Heart left ventricle (tissue), 13 donors: ENCODE results near the gene SLC4A1AP.

Experiments used
- POLR2A ChIP-seq, 2 donors: fragments of 450-650 bp; IDR thresholded peaks; one replicate each; pipeline ENCODE4 v1.6.1; 2017; ENCODE audit warnings: antibody characterized with exemption in 2 of 2, mild to moderate bottlenecking in 2 of 2, moderate library complexity in 2 of 2
- TF ChIP-seq, protein P1 (sequence below), 12 donors: fragments of 200-600 bp; sonication (generic) in 4 of 12; IDR thresholded peaks; one replicate each; pipeline versions ENCODE4 v1.5.0 to v1.8.0; 2018 to 2022; ENCODE audit warnings: antibody characterized with exemption in 12 of 12, mild to moderate bottlenecking in 5 of 12
- donor health status: ischemic (EF 13 %, LVEDD 7.1; RV severe dilation, severe dysfunction).
- donor health status: DM: no; HTN: yes; CAD: no.
- donor health status: DM: no; HTN: no; CAD: no.
- donor health status: ischemic (EF 25% LVEDD 6.9; RV normal size, moderate dysfunction).
- donor health status: ischemic (EF 25% LVEDD 5.7; RV mildly dilated, moderate dysfunction).
- donor health status: ischemic (EF 35%, LVEDD 5.7; RV mildly dilated, moderate dysfunction).
- donor health status: nonischemic (EF 11% LVEDD 7.7; RV severe dilation, severe dysfunction).
- donor health status: DM: yes; HTN: yes; CAD: no.
- donor health status: PGD.
- donor health status: ischemic (EF 29% LVEDD 5.4; RV normal size, mild dysfunction).
- donor health status: nonischemic (EF 23%, LVEDD 6.1; RV moderate dilation, normal function).

GRCh38 chr2:27681841-27682240 lies 18.2 kb downstream of the SLC4A1AP start:
- no peak for TF ChIP-seq POLR2A (IDR thresholded peaks at IDR 0.05)
- TF ChIP-seq, protein P1, sequence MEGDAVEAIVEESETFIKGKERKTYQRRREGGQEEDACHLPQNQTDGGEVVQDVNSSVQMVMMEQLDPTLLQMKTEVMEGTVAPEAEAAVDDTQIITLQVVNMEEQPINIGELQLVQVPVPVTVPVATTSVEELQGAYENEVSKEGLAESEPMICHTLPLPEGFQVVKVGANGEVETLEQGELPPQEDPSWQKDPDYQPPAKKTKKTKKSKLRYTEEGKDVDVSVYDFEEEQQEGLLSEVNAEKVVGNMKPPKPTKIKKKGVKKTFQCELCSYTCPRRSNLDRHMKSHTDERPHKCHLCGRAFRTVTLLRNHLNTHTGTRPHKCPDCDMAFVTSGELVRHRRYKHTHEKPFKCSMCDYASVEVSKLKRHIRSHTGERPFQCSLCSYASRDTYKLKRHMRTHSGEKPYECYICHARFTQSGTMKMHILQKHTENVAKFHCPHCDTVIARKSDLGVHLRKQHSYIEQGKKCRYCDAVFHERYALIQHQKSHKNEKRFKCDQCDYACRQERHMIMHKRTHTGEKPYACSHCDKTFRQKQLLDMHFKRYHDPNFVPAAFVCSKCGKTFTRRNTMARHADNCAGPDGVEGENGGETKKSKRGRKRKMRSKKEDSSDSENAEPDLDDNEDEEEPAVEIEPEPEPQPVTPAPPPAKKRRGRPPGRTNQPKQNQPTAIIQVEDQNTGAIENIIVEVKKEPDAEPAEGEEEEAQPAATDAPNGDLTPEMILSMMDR (IDR thresholded peaks at IDR 0.05), result no peak
